H9 (cell line): ENCODE measurements around the gene MRPL17. TPM values are rescaled to one million over a fixed set of nuclear protein-coding genes. Genes with fewer than 3 reads are reported as not detected.

Experiments
- DNase-seq: peaks from one replicate; pipeline ENCODE4 v3.0.0-alpha.2; 2017
- H2AFZ ChIP-seq: one replicate; pipeline ENCODE4 v1.6.1; 2013; ENCODE audit warnings: mild to moderate bottlenecking, low read length, control low read depth, moderate library complexity
- H2AK5ac ChIP-seq: 2 replicates; pipeline ENCODE4 v1.6.1; 2013; ENCODE audit warnings: low read length, control low read depth, mixed read lengths; ENCODE audit not compliant: insufficient read length
- H2BK120ac ChIP-seq: one replicate; pipeline ENCODE4 v1.6.1; 2013; ENCODE audit warnings: low read depth, mild to moderate bottlenecking, low read length, control low read depth, inconsistent platforms; ENCODE audit not compliant: poor library complexity, severe bottlenecking
- H2BK12ac ChIP-seq: 2 replicates; pipeline ENCODE4 v1.6.1; 2013; ENCODE audit warnings: low read length, control low read depth, mixed read lengths, low read depth; ENCODE audit not compliant: insufficient read length
- H2BK15ac ChIP-seq: 2 replicates; pipeline ENCODE4 v1.6.1; 2013; ENCODE audit warnings: low read depth, low read length, control low read depth
- H2BK20ac ChIP-seq: one replicate; pipeline ENCODE4 v1.6.1; 2013; ENCODE audit warnings: low read depth, mild to moderate bottlenecking, low read length, control low read depth, inconsistent platforms; ENCODE audit not compliant: poor library complexity, severe bottlenecking
- H2BK5ac ChIP-seq: 2 replicates; pipeline ENCODE4 v1.6.1; 2013; ENCODE audit warnings: low read length, control low read depth, mixed read lengths; ENCODE audit not compliant: insufficient read length
- H3K14ac ChIP-seq: 2 replicates; pipeline ENCODE4 v1.6.1; 2013; ENCODE audit warnings: low read length, control low read depth; ENCODE audit not compliant: insufficient read depth
- H3K18ac ChIP-seq: 2 replicates; pipeline ENCODE4 v1.6.1; 2013; ENCODE audit warnings: low read depth, mild to moderate bottlenecking, mixed read lengths, low read length, control low read depth; ENCODE audit not compliant: insufficient read length
- H3K23ac ChIP-seq: 2 replicates; pipeline ENCODE4 v1.6.1; 2013; ENCODE audit warnings: low read length, control low read depth, mixed read lengths, low read depth; ENCODE audit not compliant: insufficient read length
- H3K23me2 ChIP-seq: 2 replicates; pipeline ENCODE4 v1.6.1; 2013; ENCODE audit warnings: low read depth, mild to moderate bottlenecking, mixed read lengths, low read length, control low read depth; ENCODE audit not compliant: insufficient read length, poor library complexity, severe bottlenecking
- H3K27ac ChIP-seq: 2 replicates; pipeline ENCODE4 v1.5.1; 2013; ENCODE audit warnings: low read length, control low read depth, mixed read lengths, low read depth; ENCODE audit not compliant: insufficient read length
- H3K27me3 ChIP-seq: 2 replicates; pipeline ENCODE4 v1.6.1; 2013; ENCODE audit warnings: low read length, control low read depth, inconsistent platforms; ENCODE audit not compliant: insufficient read depth
- H3K4ac ChIP-seq: 2 replicates; pipeline ENCODE4 v1.6.1; 2013; ENCODE audit warnings: low read depth, mild to moderate bottlenecking, control low read depth, inconsistent platforms, low read length, moderate library complexity
- H3K4me1 ChIP-seq: 2 replicates; pipeline ENCODE4 v1.6.1; 2013; ENCODE audit warnings: low read length, control low read depth, inconsistent platforms; ENCODE audit not compliant: insufficient read depth
- H3K4me2 ChIP-seq: 2 replicates; pipeline ENCODE4 v1.6.1; 2013; ENCODE audit warnings: low read length, control low read depth, mixed read lengths; ENCODE audit not compliant: insufficient read length, insufficient read depth
- H3K56ac ChIP-seq: 2 replicates; pipeline ENCODE4 v1.6.1; 2013; ENCODE audit warnings: low read depth, mild to moderate bottlenecking, mixed read lengths, low read length, control low read depth; ENCODE audit not compliant: insufficient read length
- H3K79me1 ChIP-seq: 2 replicates; pipeline ENCODE4 v1.6.1; 2013; ENCODE audit warnings: low read depth, mild to moderate bottlenecking, moderate library complexity, low read length, control low read depth, inconsistent platforms; ENCODE audit not compliant: insufficient read depth, poor library complexity, severe bottlenecking
- H3K79me2 ChIP-seq: 2 replicates; pipeline ENCODE4 v1.6.1; 2013; ENCODE audit warnings: low read length, control low read depth, inconsistent platforms; ENCODE audit not compliant: insufficient read depth
- H3K9ac ChIP-seq: 2 replicates; pipeline ENCODE4 v1.6.1; 2013; ENCODE audit warnings: low read length, control low read depth, mixed read lengths; ENCODE audit not compliant: insufficient read length; ENCODE audit errors: extremely low read depth
- H3K9me3 ChIP-seq: one replicate; pipeline ENCODE4 v1.6.1; 2013; ENCODE audit warnings: low read depth, low read length, inconsistent platforms; ENCODE audit not compliant: control insufficient read depth
- H3T11ph ChIP-seq: one replicate; pipeline ENCODE4 v1.6.1; 2013; ENCODE audit warnings: mild to moderate bottlenecking, low read length, control low read depth, inconsistent platforms
- H4K20me1 ChIP-seq: one replicate; pipeline ENCODE4 v1.6.1; 2013; ENCODE audit not compliant: control insufficient read depth, insufficient read length, insufficient read depth
- H4K5ac ChIP-seq: 2 replicates; pipeline ENCODE4 v1.6.1; 2013; ENCODE audit warnings: low read depth, mild to moderate bottlenecking, mixed read lengths, low read length, control low read depth; ENCODE audit not compliant: insufficient read length
- H4K8ac ChIP-seq: replicated peaks from 2 replicates; pipeline ENCODE4 v1.6.1; 2013; ENCODE audit warnings: low read length, control low read depth, mixed read lengths, low read depth; ENCODE audit not compliant: insufficient read length
- H4K91ac ChIP-seq: 2 replicates; pipeline ENCODE4 v1.6.1; 2013; ENCODE audit warnings: low read depth, mild to moderate bottlenecking, moderate library complexity, mixed read lengths, low read length, control low read depth; ENCODE audit not compliant: insufficient read length
- H3K27ac Mint-ChIP-seq, 3 experiments: 2 replicates in 2 of 3; 3 replicates in 1 of 3; pipeline ENCODE4 v1.8.0; 2020 to 2021; ENCODE audit warnings: mixed read lengths in 3 of 3, mild to moderate bottlenecking in 1 of 3, moderate library complexity in 1 of 3
- H3K27me3 Mint-ChIP-seq: 2 replicates; pipeline ENCODE4 v1.8.0; 2021; ENCODE audit warnings: low read depth, mild to moderate bottlenecking, moderate library complexity, mixed read lengths
- H3K36me3 Mint-ChIP-seq, 3 experiments: 2 replicates in 2 of 3; 3 replicates in 1 of 3; pipeline ENCODE4 v1.8.0; 2020 to 2021; ENCODE audit warnings: low read depth in 3 of 3, mixed read lengths in 3 of 3; ENCODE audit not compliant: insufficient read depth in 1 of 3
- H3K4me1 Mint-ChIP-seq, 2 experiments: 2 replicates each; pipeline ENCODE4 v1.8.0; 2020; ENCODE audit warnings: mixed read lengths in 2 of 2
- H3K4me3 Mint-ChIP-seq, 2 experiments: 2 replicates in 1 of 2; 3 replicates in 1 of 2; pipeline ENCODE4 v1.8.0; 2020 to 2021; ENCODE audit warnings: mild to moderate bottlenecking in 2 of 2, mixed read lengths in 2 of 2, moderate library complexity in 1 of 2
- H3K9me3 Mint-ChIP-seq, 2 experiments: 2 replicates in 1 of 2; 3 replicates in 1 of 2; pipeline ENCODE4 v1.8.0; 2020; ENCODE audit warnings: mild to moderate bottlenecking in 2 of 2, mixed read lengths in 2 of 2, moderate library complexity in 1 of 2
- WGBS: extraction: QIAGEN DNeasy Blood & Tissue Kit; methylation state at CpG from one replicate; pipeline ENCODE4 v1.1.7; 2013; ENCODE audit warnings: missing lambda C conversion rate, low lambda C conversion rate, mixed read lengths; ENCODE audit not compliant: insufficient read length; ENCODE audit errors: extremely low coverage; 5-methylcytosine and 5-hydroxymethylcytosine counted together
- total RNA-seq: library from RNA; stranded (reverse); gene quantifications from 2 replicates; pipeline ENCODE4 v1.2.1, GENCODE V29; 2021
- TF ChIP-seq, protein P1 (sequence below): fragments of 200-600 bp; sonication (generic); conservative IDR thresholded peaks from 3 replicates; pipeline ENCODE4 v1.8.0; 2021; ENCODE audit warnings: antibody characterized with exemption, mild to moderate bottlenecking

The MRPL17 gene
- total RNA-seq, 1 experiment from 2014 or later: 75.5 TPM

DNA sequence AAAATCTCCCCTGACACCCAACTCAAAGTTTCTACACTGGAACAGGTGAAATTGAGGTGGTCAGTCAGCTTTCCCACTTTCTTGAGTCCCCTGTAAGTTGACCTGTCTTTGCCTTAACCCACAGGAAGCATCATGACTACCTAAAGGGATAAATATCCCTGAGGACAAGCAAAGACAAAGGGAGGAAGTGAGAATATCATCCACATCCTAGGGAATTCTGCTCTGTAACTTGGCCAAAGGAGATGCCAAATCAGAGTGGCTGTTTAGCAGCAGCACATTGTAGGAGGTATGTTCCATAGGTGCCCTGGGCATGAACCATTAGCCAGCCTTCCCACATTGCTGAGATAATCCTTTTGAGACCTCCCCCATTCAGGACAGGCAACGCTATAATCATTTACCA is 40.9 kb upstream of the MRPL17 start:
- H3K14ac ChIP-seq: no peak overlapping the region
- H2BK120ac ChIP-seq: no peak overlapping the region
- Mint-ChIP-seq H3K9me3 (peaks cover 0 to 5% of the 10 kb centered on the region in 2 experiments; a peak in 2 of 5 replicates), H3K4me3 (no peak overlapping the region), H3K27me3 (peaks cover 3% of the 10 kb centered on the region; the same call in 1 of the 2 replicates), H3K27ac (no peak overlapping the region), H3K36me3 (no peaks in the 10 kb centered on the region), H3K4me1 (no peaks in the 10 kb centered on the region)
- no CpG with 5 or more reads among the region's 1 CpG for WGBS
- no peak overlapping the region for H4K91ac ChIP-seq
- no peaks in the 10 kb centered on the region for H3K23me2 ChIP-seq
- H3K23ac ChIP-seq: no peak overlapping the region
- H2AK5ac ChIP-seq: no peak overlapping the region
- H2AFZ ChIP-seq: no peak overlapping the region
- H4K8ac ChIP-seq: no peak overlapping the region
- no peak overlapping the region for H2BK12ac ChIP-seq
- no peak overlapping the region for H2BK5ac ChIP-seq
- H2BK20ac ChIP-seq: no peak overlapping the region
- H3K27ac ChIP-seq: no peak overlapping the region
- no peak overlapping the region for H3K4me2 ChIP-seq
- no peak overlapping the region for H3K18ac ChIP-seq
- H3K4me1 ChIP-seq: no peaks in the 10 kb centered on the region
- H3T11ph ChIP-seq: no peak overlapping the region
- H2BK15ac ChIP-seq: no peak overlapping the region
- no peak overlapping the region for H4K5ac ChIP-seq
- TF ChIP-seq, protein P1, sequence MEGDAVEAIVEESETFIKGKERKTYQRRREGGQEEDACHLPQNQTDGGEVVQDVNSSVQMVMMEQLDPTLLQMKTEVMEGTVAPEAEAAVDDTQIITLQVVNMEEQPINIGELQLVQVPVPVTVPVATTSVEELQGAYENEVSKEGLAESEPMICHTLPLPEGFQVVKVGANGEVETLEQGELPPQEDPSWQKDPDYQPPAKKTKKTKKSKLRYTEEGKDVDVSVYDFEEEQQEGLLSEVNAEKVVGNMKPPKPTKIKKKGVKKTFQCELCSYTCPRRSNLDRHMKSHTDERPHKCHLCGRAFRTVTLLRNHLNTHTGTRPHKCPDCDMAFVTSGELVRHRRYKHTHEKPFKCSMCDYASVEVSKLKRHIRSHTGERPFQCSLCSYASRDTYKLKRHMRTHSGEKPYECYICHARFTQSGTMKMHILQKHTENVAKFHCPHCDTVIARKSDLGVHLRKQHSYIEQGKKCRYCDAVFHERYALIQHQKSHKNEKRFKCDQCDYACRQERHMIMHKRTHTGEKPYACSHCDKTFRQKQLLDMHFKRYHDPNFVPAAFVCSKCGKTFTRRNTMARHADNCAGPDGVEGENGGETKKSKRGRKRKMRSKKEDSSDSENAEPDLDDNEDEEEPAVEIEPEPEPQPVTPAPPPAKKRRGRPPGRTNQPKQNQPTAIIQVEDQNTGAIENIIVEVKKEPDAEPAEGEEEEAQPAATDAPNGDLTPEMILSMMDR: no peak
- H3K56ac ChIP-seq: no peak overlapping the region
- no peaks in the 10 kb centered on the region for H3K27me3 ChIP-seq
- no peak for DNase-seq
- no peaks in the 10 kb centered on the region for H3K79me1 ChIP-seq
- H3K4ac ChIP-seq: no peak overlapping the region
- no peaks in the 10 kb centered on the region for H3K9me3 ChIP-seq
- H4K20me1 ChIP-seq: no peaks in the 10 kb centered on the region
- H3K79me2 ChIP-seq: no peaks in the 10 kb centered on the region
- H3K9ac ChIP-seq: no peak overlapping the region
